Psoas muscle (tissue), 8 donors: ENCODE data around the gene LDLRAD1. TPM values are rescaled to one million over a fixed set of nuclear protein-coding genes. Genes with fewer than 3 reads are reported as not detected.

Experiments used
- ATAC-seq, 4 donors: fragments of 200-7000 bp; cut with Tn5 transposase; one replicate each; pipeline ENCODE4 v1.9.1; 2020; ENCODE audit warnings: moderate library complexity in 3 of 4, mild to moderate bottlenecking in 2 of 4
- DNase-seq, 2 donors: peaks; one replicate each; pipeline ENCODE4 v3.0.0-alpha.2; 2020
- H3K27ac ChIP-seq: fragments of 200-600 bp; one replicate; pipeline ENCODE4 v1.8.0; 2022
- H3K27me3 ChIP-seq, 3 donors: fragments of 200-600 bp in 1 of 3; one replicate each; pipeline versions ENCODE4 v1.6.1 to v1.8.0; 2013 to 2022; ENCODE audit warnings: low read length in 2 of 3, mild to moderate bottlenecking in 2 of 3, moderate library complexity in 1 of 3; ENCODE audit not compliant: insufficient read depth in 3 of 3
- H3K36me3 ChIP-seq, 2 donors: fragments of 200-600 bp in 1 of 2; one replicate each; pipeline versions ENCODE4 v1.6.1 to v1.8.0; 2013 to 2022; ENCODE audit warnings: low read depth in 1 of 2, mild to moderate bottlenecking in 1 of 2, moderate library complexity in 1 of 2; ENCODE audit not compliant: insufficient read depth in 1 of 2
- H3K4me1 ChIP-seq: fragments of 200-600 bp; one replicate; pipeline ENCODE4 v1.8.0; 2022
- H3K4me3 ChIP-seq: fragments of 200-600 bp; one replicate; pipeline ENCODE4 v1.8.0; 2022; ENCODE audit warnings: mild to moderate bottlenecking
- H3K9me3 ChIP-seq: fragments of 200-600 bp; one replicate; pipeline ENCODE4 v1.8.0; 2022
- CTCF ChIP-seq: fragments of 200-600 bp; IDR thresholded peaks from one replicate; pipeline ENCODE4 v1.8.0; 2022; ENCODE audit warnings: antibody characterized with exemption
- WGBS, 3 donors: extraction: QIAGEN DNeasy Blood & Tissue Kit; methylation state at CpG; one replicate each; pipeline versions ENCODE4 v1.1.6 to v1.1.7; 2013; 5-methylcytosine and 5-hydroxymethylcytosine counted together
- intact Hi-C, 2 donors: fragments of 100-400 bp; cut with DNase I; formaldehyde crosslinking; loops; one replicate each; pipeline versions ENCODE4 v1.11.0 to v1.14.2; 2022
- polyA plus RNA-seq, 3 donors: library from polyadenylated mRNA; stranded (reverse); fragments of 200-250 nt; gene quantifications; one replicate each; pipeline ENCODE4 v1.2.3, GENCODE V29; 2013
- total RNA-seq, 4 donors: library from RNA; stranded (reverse); fragmentation: NEBNext Ultra II Directional in 2 of 4; extraction: Animal tissue kit (Norgen Biotek cat#: 25700) in 2 of 4; gene quantifications; one replicate each; pipeline versions ENCODE4 v1.2.1 to v1.2.4, GENCODE V29; 2021 to 2023
- donor health status: healthy with polysubstance abuse.
- donor health status: DM: no; HTN: no; CAD: no; lungs with moderate emphysema.
- donor health status: Bipolar disorder and iron deficiency.
- donor health status: healthy.
- donor health status: DM: yes; HTN: yes; CAD: no.
- donor health status: DM: no; HTN: no; CAD: no.
- donor health status: DM: no; HTN: no; CAD: no.
- donor health status: DM: yes; HTN: yes; CAD: no.

LDLRAD1 gene
- total and polyA plus RNA-seq, 7 donors = not detected

DNA sequence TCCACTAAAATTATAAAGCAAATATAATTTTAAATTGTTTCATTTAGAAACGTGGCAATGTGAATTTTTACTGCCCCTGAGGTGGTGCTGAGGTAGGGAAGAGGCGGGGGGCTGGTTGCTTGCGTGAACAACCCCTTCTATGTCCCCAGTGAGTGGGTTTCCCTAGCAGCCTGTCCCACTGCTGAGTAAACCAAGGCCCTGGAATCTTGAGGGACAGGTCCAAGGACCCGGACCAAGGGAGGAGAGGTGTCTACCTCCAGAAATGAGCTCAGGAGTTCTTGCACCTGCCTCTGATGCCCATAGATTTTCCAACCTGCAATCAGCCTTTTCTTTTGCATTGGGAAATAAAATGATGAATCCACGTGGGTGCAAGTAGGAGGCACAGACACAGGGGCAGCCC is 649 bp upstream of the LDLRAD1 start:
- no peak overlapping the region for H3K27ac ChIP-seq
- DNase-seq (no peak), ATAC-seq (no peak)
- no peak for TF ChIP-seq CTCF
- H3K4me3 ChIP-seq = no peak overlapping the region
- intact Hi-C loops = no loop called here
- 69 to 73% (median 71%) methylated on average over 5 of the region's 5 CpGs for WGBS, 3 donors
- H3K4me1 ChIP-seq = no peaks in the 10 kb centered on the region
- no peaks in the 10 kb centered on the region for H3K9me3 ChIP-seq
- no peaks in the 10 kb centered on the region for H3K36me3 ChIP-seq
- H3K27me3 ChIP-seq = peaks cover 0 to 3% (median 3%) of the 10 kb centered on the region in 3 donors

GRCh38 chr1:54016343-54017282 is 1.4 kb downstream of the LDLRAD1 start:
- Histone ChIP-seq H3K4me3 (no peak overlapping the region), H3K27me3 (peaks cover 0 to 12% (median 5%) of the 10 kb centered on the region in 3 donors), H3K27ac (no peak overlapping the region), H3K36me3 (no peaks in the 10 kb centered on the region), H3K4me1 (no peaks in the 10 kb centered on the region), H3K9me3 (no peaks in the 10 kb centered on the region)
- TF ChIP-seq CTCF = no peak
- 60 to 65% (median 64%) methylated on average over 8 of the region's 8 CpGs for WGBS, 3 donors
- DNase-seq (no peak), ATAC-seq (no peak)
- intact Hi-C loops = no loop called here

GRCh38 chr1:54014009-54014629 is 3.9 kb downstream of the LDLRAD1 start:
- no peaks in the 10 kb centered on the region for H3K36me3 ChIP-seq
- H3K27ac ChIP-seq = no peak overlapping the region
- intact Hi-C loops = no loop called here
- TF ChIP-seq CTCF = no peak
- no peaks in the 10 kb centered on the region for H3K4me1 ChIP-seq
- H3K27me3 ChIP-seq = peaks cover 0 to 18% (median 7%) of the 10 kb centered on the region in 3 donors
- 45 to 48% (median 45%) methylated on average over 17 of the region's 17 CpGs for WGBS, 3 donors
- no peak overlapping the region for H3K4me3 ChIP-seq
- H3K9me3 ChIP-seq = no peaks in the 10 kb centered on the region
- DNase-seq = no peak
- ATAC-seq = no peak

DNA sequence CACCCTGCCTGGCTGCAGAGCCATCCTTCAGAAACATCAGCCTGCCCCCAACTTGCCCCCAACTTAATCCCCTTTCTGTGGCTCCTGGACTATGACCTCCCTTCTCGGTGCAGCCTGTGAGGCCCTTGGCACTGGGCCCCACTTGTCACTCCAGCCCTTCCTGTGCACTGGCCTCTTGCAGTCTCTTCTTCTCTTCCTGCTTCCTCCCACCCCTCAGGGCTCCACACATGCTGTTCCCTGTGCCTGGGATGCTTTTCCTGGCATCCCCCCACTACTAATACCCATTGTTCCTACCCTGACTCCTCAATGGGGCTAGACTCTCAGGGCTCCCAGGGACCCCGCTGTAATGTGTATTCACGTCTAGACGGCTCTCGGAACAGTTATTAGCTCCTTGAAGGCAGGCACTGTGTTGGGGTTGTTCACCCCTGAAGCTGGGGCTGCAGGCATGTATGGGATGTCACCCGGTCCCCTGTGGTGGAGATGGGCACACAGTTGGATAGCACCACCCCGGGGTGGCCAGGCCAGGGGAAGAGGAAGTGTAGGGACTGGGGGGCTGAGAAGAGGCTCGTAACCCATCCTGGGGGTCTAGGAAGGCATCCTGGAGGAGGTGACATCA is 4.5 kb downstream of the LDLRAD1 start:
- intact Hi-C loops = no loop called here
- Histone ChIP-seq H3K9me3 (no peaks in the 10 kb centered on the region), H3K4me3 (no peak overlapping the region), H3K36me3 (no peaks in the 10 kb centered on the region), H3K27me3 (peaks cover 0 to 18% (median 7%) of the 10 kb centered on the region in 3 donors), H3K27ac (no peak overlapping the region), H3K4me1 (no peaks in the 10 kb centered on the region)
- WGBS, 3 donors = 69 to 78% (median 76%) methylated on average over 8 of the region's 8 CpGs
- DNase-seq (no peak), ATAC-seq (no peak)
- no peak for TF ChIP-seq CTCF
